ENCODE measurements around the gene PCSK2. TPM values are rescaled to one million over a fixed set of nuclear protein-coding genes. Genes with fewer than 3 reads are reported as not detected.

Gene PCSK2
- total and polyA plus RNA-seq, 2 of the 8 experiments (the other 6 are each of a cell fraction or from before 2014, with no cell fraction given) = 1.9 to 4.2 TPM

DNA sequence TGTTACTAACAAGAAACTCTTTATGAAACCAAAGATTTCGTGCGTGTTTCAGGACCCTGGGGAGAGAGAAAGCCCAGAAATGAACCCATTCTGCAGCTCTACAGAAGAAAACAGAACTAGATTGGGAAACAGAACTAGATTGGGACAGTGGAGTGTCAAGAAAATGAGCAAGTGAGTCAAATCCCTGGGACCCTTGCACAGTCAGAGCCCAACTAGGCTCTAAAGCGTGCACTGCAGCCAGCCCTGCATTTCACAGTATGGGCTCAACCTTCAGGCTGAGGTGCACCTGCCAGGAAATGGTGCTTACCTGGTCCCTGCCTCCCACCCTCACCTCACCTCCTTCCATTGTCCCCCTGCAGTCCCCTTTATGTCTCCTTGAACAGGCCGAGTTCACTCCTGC is 264.6 kb downstream of the PCSK2 start:
- H2BK15ac ChIP-seq (ENCODE audit: low read length) = no peak overlapping the region
- H3K4me1 ChIP-seq (replicated peaks in 1 of 4; ENCODE audit: control insufficient read depth in 3 of 4, insufficient read depth in 4 of 4, low read length in 3 of 4) = no peaks in the 10 kb centered on the region
- no peaks in the 10 kb centered on the region for H3K79me2 ChIP-seq (ENCODE audit: control insufficient read depth in 1 of 2, insufficient read depth in 2 of 2, low read length in 2 of 2)
- no peak overlapping the region for H3K23ac ChIP-seq (ENCODE audit: insufficient read length)
- no peak overlapping the region for H3K56ac ChIP-seq (replicated peaks; ENCODE audit: insufficient read length, low read depth, low read length)
- no peak for DNase-seq (ENCODE audit: low read depth in 1 of 2, low spot score in 2 of 2)
- no peak overlapping the region for H3K4me2 ChIP-seq (ENCODE audit: insufficient read depth in 1 of 2, low read depth in 2 of 2, low read length in 2 of 2)
- H2BK12ac ChIP-seq (ENCODE audit: low read depth, low read length) = no peak overlapping the region
- H3K14ac ChIP-seq (ENCODE audit: insufficient read length) = no peak overlapping the region
- H4K91ac ChIP-seq (replicated peaks; ENCODE audit: insufficient read length, low read length) = no peak overlapping the region
- H4K8ac ChIP-seq (ENCODE audit: extremely low read depth, insufficient read depth, low read length) = no peak overlapping the region
- no peak overlapping the region for H3K9ac ChIP-seq (replicated peaks in 1 of 4; ENCODE audit: extremely low read depth in 1 of 4, low read depth in 3 of 4, low read length in 3 of 4)
- H3K27me3 ChIP-seq (replicated peaks in 1 of 4; ENCODE audit: control insufficient read depth in 3 of 4, extremely low read depth in 1 of 4, insufficient read depth in 3 of 4, low read length in 3 of 4) = no peaks in the 10 kb centered on the region
- ChIA-PET POLR2A (ENCODE audit: partially characterized antibody) (interaction anchor here (1.3 kb wide), 1 partner anchor 40 kb away, joined by 3 read pairs; the partner anchor contains the start of gene BFSP1), CTCF (ENCODE audit: partially characterized antibody) (interaction anchor here (1.9 to 2.9 kb wide), 2 partner anchors 12 to 126 kb away, joined by 5 to 13 read pairs; no protein-coding TSS in a partner anchor)
- no peak overlapping the region for H3K4me3 ChIP-seq (ENCODE audit: extremely low read depth in 1 of 4, insufficient read depth in 2 of 4, low read depth in 3 of 4, low read length in 4 of 4)
- H2BK5ac ChIP-seq (ENCODE audit: low read depth, low read length) = no peak overlapping the region
- no peaks in the 10 kb centered on the region for H4K20me1 ChIP-seq (replicated peaks in 1 of 2; ENCODE audit: control insufficient read depth in 1 of 2, insufficient read depth in 2 of 2, low read length in 2 of 2)
- H2BK20ac ChIP-seq (ENCODE audit: low read length) = no peak overlapping the region
- H3K79me1 ChIP-seq (ENCODE audit: low read depth, low read length) = no peaks in the 10 kb centered on the region
- no peaks in the 10 kb centered on the region for H3K9me3 ChIP-seq (ENCODE audit: insufficient read depth in 2 of 2, low read depth in 1 of 2, low read length in 1 of 2)
- WGBS, 2 experiments (ENCODE audit: extremely low coverage in 1 of 2, insufficient coverage in 1 of 2, insufficient read length in 1 of 2, insufficient replicate concordance in 2 of 2, low coverage in 1 of 2, low lambda C conversion rate in 2 of 2, missing lambda C conversion rate in 1 of 2) = 86% methylated on average over 4 of the region's 4 CpGs; no CpG with 5 or more reads in 1 of the 2 experiments
- no peak overlapping the region for H3K4ac ChIP-seq (replicated peaks; ENCODE audit: insufficient read length, low read depth, low read length)
- H3K18ac ChIP-seq (ENCODE audit: extremely low read depth, low read length) = no peak overlapping the region
- TF ChIP-seq ASH2L (IDR thresholded peaks at IDR 0.05; ENCODE audit: low read length) (no peak), HDAC2 (IDR thresholded peaks at IDR 0.05; ENCODE audit: borderline replicate concordance in 1 of 2, low read depth in 2 of 2, low read length in 2 of 2) (no peak)
- H4K5ac ChIP-seq (ENCODE audit: insufficient read length, low read depth, low read length) = no peak overlapping the region
- no peak overlapping the region for H2BK120ac ChIP-seq (replicated peaks; ENCODE audit: low read depth, low read length)
- H2AK5ac ChIP-seq (ENCODE audit: low read depth, low read length) = no peak overlapping the region
- no peak for FAIRE-seq
- H3K27ac ChIP-seq (ENCODE audit: low read depth, low read length) = no peak overlapping the region
- H3K23me2 ChIP-seq (ENCODE audit: low read depth, low read length) = no peaks in the 10 kb centered on the region
- no peaks in the 10 kb centered on the region for H3K36me3 ChIP-seq (ENCODE audit: control insufficient read depth in 2 of 4, insufficient read depth in 4 of 4, low read length in 3 of 4)
- no peak overlapping the region for H2AFZ ChIP-seq (ENCODE audit: low read length)

All from H1 (cell line).